Panc1 (cell line): ENCODE data around the gene PDS5A. TPM values are rescaled to one million over a fixed set of nuclear protein-coding genes. Genes with fewer than 3 reads are reported as not detected.
"Not testable (repeated sequence)": the region's sequence is repeated elsewhere in the genome, so short reads cannot be mapped to it uniquely, and the experiment has no call there.

Experiments used
- ATAC-seq: fragments of 200-7000 bp; cut with Tn5 transposase; 2 replicates; pipeline ENCODE4 v1.9.1; 2020; ENCODE audit warnings: mild to moderate bottlenecking, moderate library complexity
- BruUV-seq: library from RNA; stranded (reverse); fragments of 400-500 nt; replicated peaks from 2 replicates; lab custom pipeline; 2021; lab: Mats Ljungman, UMichigan
- CTCF ChIA-PET: fragments of 300-600 bp; sonication (Branson Sonifier 250); formaldehyde crosslinking; loops from one replicate; lab custom pipeline; 2022; ENCODE audit warnings: antibody characterized with exemption; lab: Charles Lee
- POLR2A ChIA-PET: fragments of 300-600 bp; sonication (Branson Sonifier 250); formaldehyde crosslinking; loops from one replicate; lab custom pipeline; 2022; ENCODE audit warnings: antibody characterized with exemption; lab: Charles Lee
- DNase-seq: peaks from one replicate; pipeline ENCODE4 v3.0.0-alpha.2; 2010; ENCODE audit warnings: low read depth, low spot score
- H3K27ac ChIP-seq: 2 replicates; pipeline ENCODE4 v1.5.1; 2011; ENCODE audit warnings: mild to moderate bottlenecking, low read length, inconsistent platforms
- H3K27me3 ChIP-seq: fragments of 200-500 bp; sonication (Bioruptor generic); 2 replicates; pipeline ENCODE4 v1.6.0; 2014; ENCODE audit warnings: low read length, inconsistent platforms; ENCODE audit not compliant: control insufficient read depth, insufficient read depth
- H3K36me3 ChIP-seq: fragments of 200-500 bp; sonication (Bioruptor generic); 2 replicates; pipeline ENCODE4 v1.5.1; 2014; ENCODE audit warnings: inconsistent platforms, mild to moderate bottlenecking, low read length, moderate library complexity; ENCODE audit not compliant: control insufficient read depth, insufficient read depth
- H3K4me1 ChIP-seq: 2 replicates; pipeline ENCODE4 v1.5.1; 2011; ENCODE audit warnings: inconsistent platforms, mild to moderate bottlenecking, low read length, moderate library complexity; ENCODE audit not compliant: control insufficient read depth, insufficient read depth
- H3K4me3 ChIP-seq, 2 experiments: 2 replicates each; pipeline ENCODE4 v1.5.1; 2011 to 2012; ENCODE audit warnings: low read depth in 2 of 2, low read length in 2 of 2, mild to moderate bottlenecking in 2 of 2, inconsistent platforms in 1 of 2, moderate library complexity in 1 of 2
- H3K9me3 ChIP-seq: fragments of 200-500 bp; sonication (Bioruptor generic); 2 replicates; pipeline ENCODE4 v1.5.1; 2014; ENCODE audit warnings: low read depth, mild to moderate bottlenecking, inconsistent platforms, low read length, moderate library complexity; ENCODE audit not compliant: control insufficient read depth, insufficient read depth
- POLR2AphosphoS5 ChIP-seq: IDR thresholded peaks from 2 replicates; pipeline ENCODE4 v1.6.1; 2012; ENCODE audit warnings: mild to moderate bottlenecking, low read depth, low read length, moderate library complexity
- SIN3A ChIP-seq: IDR thresholded peaks from 2 replicates; pipeline ENCODE4 v1.6.1; 2012; ENCODE audit warnings: low read depth, mild to moderate bottlenecking, low read length, moderate library complexity, borderline replicate concordance; ENCODE audit not compliant: insufficient read depth
- TCF7L2 ChIP-seq: IDR thresholded peaks from 2 replicates; pipeline ENCODE4 v1.6.1; 2011; ENCODE audit warnings: mild to moderate bottlenecking, low read depth, low read length, inconsistent platforms
- in situ Hi-C: cut with HindIII; loops from 2 replicates; pipeline ENCODE4 v1.10.0; 2016; ENCODE audit warnings: low sequenced_read_pairs, low pct_unique_long_range_greater_than_20kb
- intact Hi-C: fragments of 100-400 bp; cut with micrococcal nuclease; formaldehyde crosslinking; loops from one replicate; pipeline ENCODE4 v1.10.0; 2022; ENCODE audit not compliant: unreplicated experiment
- total RNA-seq: library from RNA; stranded (reverse); gene quantifications from one replicate; pipeline ENCODE4 v1.2.1, GENCODE V29; 2021; ENCODE audit not compliant: unreplicated experiment
- TF ChIP-seq, protein P1 (sequence below): fragments of 450-650 bp; IDR thresholded peaks from 2 replicates; pipeline ENCODE4 v1.5.1; 2017; ENCODE audit warnings: mild to moderate bottlenecking
- TF ChIP-seq, protein P2 (sequence below), 2 experiments: IDR thresholded peaks; 2 replicates each; pipeline ENCODE4 v1.6.1; 2011 to 2012; ENCODE audit warnings: low read depth in 2 of 2, control low read depth in 1 of 2, low read length in 1 of 2, mild to moderate bottlenecking in 1 of 2, moderate library complexity in 1 of 2; ENCODE audit not compliant: insufficient read depth in 1 of 2

Gene PDS5A
- total RNA-seq, 1 experiment from 2014 or later = 69.2 TPM

DNA sequence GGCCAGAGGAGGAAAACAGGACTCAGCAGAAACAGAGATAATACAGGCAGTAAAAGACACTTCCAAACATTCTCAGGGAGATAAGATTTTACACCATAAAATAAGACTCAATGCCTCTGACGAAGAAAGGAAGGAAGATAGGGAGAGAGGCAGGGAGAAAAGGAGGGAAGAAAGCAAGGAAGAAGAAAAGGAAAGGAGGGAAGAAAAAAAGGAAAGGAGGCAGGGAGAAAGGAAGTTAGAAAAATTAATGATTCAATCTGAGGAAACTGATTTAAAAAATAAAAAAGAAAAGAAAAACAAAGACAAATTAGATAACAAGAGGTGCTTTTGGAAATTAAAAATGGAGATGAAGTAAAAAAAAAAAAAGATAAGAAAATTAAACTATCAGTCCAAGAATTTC is 72.1 kb downstream of the PDS5A start:
- DNase-seq (no peak), ATAC-seq (no peak)
- Histone ChIP-seq H3K27ac (no peak overlapping the region), H3K4me1 (no peaks in the 10 kb centered on the region), H3K27me3 (no peaks in the 10 kb centered on the region), H3K36me3 (peaks cover 16% of the 10 kb centered on the region), H3K4me3 (no peak overlapping the region), H3K9me3 (no peaks in the 10 kb centered on the region)
- no peak for TF ChIP-seq SIN3A
- TF ChIP-seq, protein P1, sequence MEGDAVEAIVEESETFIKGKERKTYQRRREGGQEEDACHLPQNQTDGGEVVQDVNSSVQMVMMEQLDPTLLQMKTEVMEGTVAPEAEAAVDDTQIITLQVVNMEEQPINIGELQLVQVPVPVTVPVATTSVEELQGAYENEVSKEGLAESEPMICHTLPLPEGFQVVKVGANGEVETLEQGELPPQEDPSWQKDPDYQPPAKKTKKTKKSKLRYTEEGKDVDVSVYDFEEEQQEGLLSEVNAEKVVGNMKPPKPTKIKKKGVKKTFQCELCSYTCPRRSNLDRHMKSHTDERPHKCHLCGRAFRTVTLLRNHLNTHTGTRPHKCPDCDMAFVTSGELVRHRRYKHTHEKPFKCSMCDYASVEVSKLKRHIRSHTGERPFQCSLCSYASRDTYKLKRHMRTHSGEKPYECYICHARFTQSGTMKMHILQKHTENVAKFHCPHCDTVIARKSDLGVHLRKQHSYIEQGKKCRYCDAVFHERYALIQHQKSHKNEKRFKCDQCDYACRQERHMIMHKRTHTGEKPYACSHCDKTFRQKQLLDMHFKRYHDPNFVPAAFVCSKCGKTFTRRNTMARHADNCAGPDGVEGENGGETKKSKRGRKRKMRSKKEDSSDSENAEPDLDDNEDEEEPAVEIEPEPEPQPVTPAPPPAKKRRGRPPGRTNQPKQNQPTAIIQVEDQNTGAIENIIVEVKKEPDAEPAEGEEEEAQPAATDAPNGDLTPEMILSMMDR = no peak
- TF ChIP-seq, protein P2, sequence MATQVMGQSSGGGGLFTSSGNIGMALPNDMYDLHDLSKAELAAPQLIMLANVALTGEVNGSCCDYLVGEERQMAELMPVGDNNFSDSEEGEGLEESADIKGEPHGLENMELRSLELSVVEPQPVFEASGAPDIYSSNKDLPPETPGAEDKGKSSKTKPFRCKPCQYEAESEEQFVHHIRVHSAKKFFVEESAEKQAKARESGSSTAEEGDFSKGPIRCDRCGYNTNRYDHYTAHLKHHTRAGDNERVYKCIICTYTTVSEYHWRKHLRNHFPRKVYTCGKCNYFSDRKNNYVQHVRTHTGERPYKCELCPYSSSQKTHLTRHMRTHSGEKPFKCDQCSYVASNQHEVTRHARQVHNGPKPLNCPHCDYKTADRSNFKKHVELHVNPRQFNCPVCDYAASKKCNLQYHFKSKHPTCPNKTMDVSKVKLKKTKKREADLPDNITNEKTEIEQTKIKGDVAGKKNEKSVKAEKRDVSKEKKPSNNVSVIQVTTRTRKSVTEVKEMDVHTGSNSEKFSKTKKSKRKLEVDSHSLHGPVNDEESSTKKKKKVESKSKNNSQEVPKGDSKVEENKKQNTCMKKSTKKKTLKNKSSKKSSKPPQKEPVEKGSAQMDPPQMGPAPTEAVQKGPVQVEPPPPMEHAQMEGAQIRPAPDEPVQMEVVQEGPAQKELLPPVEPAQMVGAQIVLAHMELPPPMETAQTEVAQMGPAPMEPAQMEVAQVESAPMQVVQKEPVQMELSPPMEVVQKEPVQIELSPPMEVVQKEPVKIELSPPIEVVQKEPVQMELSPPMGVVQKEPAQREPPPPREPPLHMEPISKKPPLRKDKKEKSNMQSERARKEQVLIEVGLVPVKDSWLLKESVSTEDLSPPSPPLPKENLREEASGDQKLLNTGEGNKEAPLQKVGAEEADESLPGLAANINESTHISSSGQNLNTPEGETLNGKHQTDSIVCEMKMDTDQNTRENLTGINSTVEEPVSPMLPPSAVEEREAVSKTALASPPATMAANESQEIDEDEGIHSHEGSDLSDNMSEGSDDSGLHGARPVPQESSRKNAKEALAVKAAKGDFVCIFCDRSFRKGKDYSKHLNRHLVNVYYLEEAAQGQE (IDR thresholded peaks at IDR 0.05; ENCODE audit: insufficient read depth in 1 of 2, low read depth in 2 of 2, low read length in 1 of 2) = no peak
- TF ChIP-seq POLR2AphosphoS5 = no peak
- TF ChIP-seq TCF7L2 = no peak
- no TSS peak for BruUV-seq
- intact Hi-C loops = no loop called here
- CTCF ChIA-PET = no interaction called here
- in situ Hi-C loops = no loop called here
- POLR2A ChIA-PET = no interaction called here

DNA sequence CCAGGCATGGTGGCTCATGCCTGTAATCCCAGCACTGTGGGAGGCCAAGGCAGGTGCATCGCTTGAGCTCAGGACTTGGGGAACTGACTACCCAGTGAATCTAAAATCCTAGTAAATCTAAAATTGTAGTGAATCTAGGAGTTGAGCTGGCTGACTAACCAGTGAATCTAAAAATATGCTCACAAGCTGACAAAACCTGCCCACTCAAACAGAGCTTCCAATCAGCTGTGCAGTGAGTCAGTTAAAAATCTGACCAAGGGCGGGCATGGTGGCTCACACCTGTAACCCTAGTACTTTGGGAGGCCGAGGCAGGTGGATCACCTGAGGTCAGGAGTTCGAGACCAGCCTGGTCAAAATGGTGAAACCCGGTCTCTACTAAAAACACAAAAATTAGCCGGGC is 72.7 kb downstream of the PDS5A start:
- intact Hi-C loops, H3K27me3 ChIP-seq, H3K27ac ChIP-seq, ATAC-seq, H3K4me3 ChIP-seq, BruUV-seq, H3K9me3 ChIP-seq, CTCF ChIA-PET, POLR2A ChIA-PET, H3K4me1 ChIP-seq, DNase-seq, in situ Hi-C loops: not testable (repeated sequence)
- H3K36me3 ChIP-seq = peaks cover 16% of the 10 kb centered on the region

DNA sequence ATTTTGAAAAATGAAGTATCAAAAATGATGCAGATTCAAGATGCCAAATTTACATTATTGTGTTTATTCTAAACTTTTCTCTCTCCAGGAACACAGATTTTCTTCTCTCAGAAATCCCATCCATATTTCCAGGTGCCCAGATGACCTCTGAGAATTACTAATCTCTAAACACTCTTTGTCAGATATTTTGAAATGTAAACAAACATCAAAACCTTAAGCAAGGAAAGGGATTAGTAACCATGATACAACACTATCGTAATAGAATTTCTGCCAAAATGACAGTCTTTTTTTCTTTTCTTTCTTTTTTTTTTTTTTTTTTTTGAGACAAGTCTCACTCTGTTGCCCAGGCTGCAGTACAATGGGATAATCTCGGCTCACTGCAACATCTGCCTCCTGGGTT is 76.7 kb downstream of the PDS5A start:
- POLR2A ChIA-PET = no interaction called here
- DNase-seq (no peak), ATAC-seq (no peak)
- BruUV-seq = no TSS peak
- Histone ChIP-seq H3K27me3 (no peaks in the 10 kb centered on the region), H3K4me3 (no peak overlapping the region), H3K4me1 (no peaks in the 10 kb centered on the region), H3K27ac (no peak overlapping the region), H3K9me3 (no peaks in the 10 kb centered on the region), H3K36me3 (peaks cover 36% of the 10 kb centered on the region)
- CTCF ChIA-PET = no interaction called here
- TF ChIP-seq, protein P1 = no peak
- no peak for TF ChIP-seq SIN3A
- no peak for TF ChIP-seq POLR2AphosphoS5
- TF ChIP-seq, protein P2 (IDR thresholded peaks at IDR 0.05; ENCODE audit: insufficient read depth in 1 of 2, low read depth in 2 of 2, low read length in 1 of 2) = no peak
- TF ChIP-seq TCF7L2 = no peak
- in situ Hi-C loops = no loop called here
- intact Hi-C loops = no loop called here
